Urothelium cell line (cell line): Measurements from ENCODE around the gene CCDC149.

Experiments
- DNase-seq: peaks from one replicate; pipeline ENCODE4 v3.0.0; 2011; ENCODE audit warnings: low spot score, mixed read lengths
- FAIRE-seq: peaks from 2 replicates; lab custom pipeline; 2011; peaks lifted over from hg19 to GRCh38; lab: Jason Lieb, UNC

CCDC149 gene

GRCh38 chr4:24805566-24805965 is 107.3 kb downstream of the CCDC149 start:
- DNase-seq (no peak), FAIRE-seq (no peak)

GRCh38 chr4:24805067-24805466 is 107.8 kb downstream of the CCDC149 start:
- no peak for FAIRE-seq

GRCh38 chr4:24802648-24803047 is 110.2 kb downstream of the CCDC149 start:
- FAIRE-seq (no peak), DNase-seq (no peak)

More at GRCh38 chr4:24805067-24805466, 107.8 kb downstream of the CCDC149 start:
- no peak for DNase-seq

- DNase-seq (no peak), FAIRE-seq (no peak)
Measured at GRCh38 chr4:24801136-24801855, 111.5 kb downstream of the CCDC149 start.

GRCh38 chr4:24800325-24800895 is 112.4 kb downstream of the CCDC149 start:
- FAIRE-seq (no peak), DNase-seq (no peak)

- no peak for FAIRE-seq
- no peak for DNase-seq
Measured at GRCh38 chr4:24799544-24800324, 113.1 kb downstream of the CCDC149 start.

GRCh38 chr4:24799196-24799543 is 113.7 kb downstream of the CCDC149 start:
- no peak for FAIRE-seq
- DNase-seq: no peak

- no peak for FAIRE-seq
- DNase-seq: no peak
Measured at GRCh38 chr4:24798036-24798610, 114.7 kb downstream of the CCDC149 start.

GRCh38 chr4:24796620-24797019 is 116.2 kb downstream of the CCDC149 start:
- DNase-seq: no peak

GRCh38 chr4:24795666-24796381 is 117.0 kb downstream of the CCDC149 start:
- FAIRE-seq: no peak
- DNase-seq: no peak

More at GRCh38 chr4:24796620-24797019, 116.2 kb downstream of the CCDC149 start:
- no peak for FAIRE-seq

- FAIRE-seq (no peak), DNase-seq (peak; percentile 18)
Measured at GRCh38 chr4:24794916-24795665, 117.8 kb downstream of the CCDC149 start, which contains the start of gene SOD3. SOD3 (plus strand) TSS chr4:24795573; CDS start chr4:24799522, 3,949 bp downstream.

- DNase-seq (no peak), FAIRE-seq (no peak)
Measured at GRCh38 chr4:24794480-24794879, 118.4 kb downstream of the CCDC149 start.

GRCh38 chr4:24794051-24794450 is 118.8 kb downstream of the CCDC149 start:
- DNase-seq (no peak), FAIRE-seq (no peak)

- DNase-seq (no peak), FAIRE-seq (no peak)
Measured at GRCh38 chr4:24793219-24794005, 119.4 kb downstream of the CCDC149 start.

GRCh38 chr4:24792552-24792951 is 120.3 kb downstream of the CCDC149 start:
- DNase-seq (no peak), FAIRE-seq (no peak)

GRCh38 chr4:24791043-24791442 is 121.8 kb downstream of the CCDC149 start:
- FAIRE-seq (no peak), DNase-seq (no peak)

- no peak for FAIRE-seq
Measured at GRCh38 chr4:24783506-24783905, 129.3 kb downstream of the CCDC149 start.

GRCh38 chr4:24781999-24782745 is 130.7 kb downstream of the CCDC149 start:
- FAIRE-seq: no peak
- no peak for DNase-seq

More at GRCh38 chr4:24783506-24783905, 129.3 kb downstream of the CCDC149 start:
- DNase-seq: no peak
